CD4-positive, CD25-positive, alpha-beta regulatory T cell (primary cell): ENCODE results near the gene SPRYD3. TPM values are rescaled to one million over a fixed set of nuclear protein-coding genes. Genes with fewer than 3 reads are reported as not detected.

Experiments used
- ATAC-seq, 2 donors: fragments of 150-1000 bp; cut with Tn5 transposase; one replicate each; pipeline ENCODE4 v1.10.0; 2021; ENCODE audit warnings: low read depth in 2 of 2, moderate number of reproducible peaks in 2 of 2, moderate library complexity in 1 of 2
- DNase-seq, 3 donors: peaks; one replicate each; pipeline versions ENCODE4 v3.0.0 to v3.0.0-alpha.2; 2012 to 2022; ENCODE audit warnings: mixed read lengths in 1 of 3
- H3K27ac ChIP-seq: one replicate; pipeline ENCODE4 v1.7.0; 2013; ENCODE audit warnings: mild to moderate bottlenecking, low read length; ENCODE audit not compliant: insufficient read depth, poor library complexity, severe bottlenecking
- H3K27me3 ChIP-seq: one replicate; pipeline ENCODE4 v1.7.0; 2013; ENCODE audit warnings: low read length; ENCODE audit not compliant: control insufficient read depth, insufficient read depth
- H3K36me3 ChIP-seq: one replicate; pipeline ENCODE4 v1.7.0; 2013; ENCODE audit warnings: mild to moderate bottlenecking, low read length, moderate library complexity; ENCODE audit not compliant: control insufficient read depth, insufficient read depth
- H3K4me1 ChIP-seq: 2 replicates; pipeline ENCODE4 v1.7.0; 2013; ENCODE audit warnings: mild to moderate bottlenecking, low read length; ENCODE audit not compliant: insufficient read depth, control insufficient read depth, poor library complexity, severe bottlenecking
- H3K4me3 ChIP-seq: one replicate; pipeline ENCODE4 v1.7.0; 2013; ENCODE audit warnings: low read depth, mild to moderate bottlenecking, low read length, moderate library complexity
- H3K9me3 ChIP-seq, 2 experiments: 1 replicate in 1 of 2; 2 replicates in 1 of 2; pipeline ENCODE4 v1.7.0; 2013; ENCODE audit warnings: low read length in 2 of 2, mild to moderate bottlenecking in 1 of 2, moderate library complexity in 1 of 2; ENCODE audit not compliant: control insufficient read depth in 2 of 2
- H3K27ac Mint-ChIP-seq, 3 donors: one replicate each; pipeline ENCODE4 v1.8.0; 2020 to 2022; ENCODE audit warnings: mild to moderate bottlenecking in 3 of 3, mixed read lengths in 3 of 3, moderate library complexity in 2 of 3
- H3K27me3 Mint-ChIP-seq: one replicate; pipeline ENCODE4 v1.8.0; 2022; ENCODE audit warnings: mild to moderate bottlenecking, mixed read lengths
- H3K36me3 Mint-ChIP-seq: one replicate; pipeline ENCODE4 v1.8.0; 2020; ENCODE audit warnings: mixed read lengths
- H3K4me1 Mint-ChIP-seq, 4 donors: one replicate each; pipeline ENCODE4 v1.8.0; 2020 to 2022; ENCODE audit warnings: mixed read lengths in 4 of 4, mild to moderate bottlenecking in 1 of 4
- H3K4me3 Mint-ChIP-seq, 4 donors: one replicate each; pipeline ENCODE4 v1.8.0; 2020 to 2022; ENCODE audit warnings: mild to moderate bottlenecking in 4 of 4, mixed read lengths in 4 of 4, moderate library complexity in 3 of 4
- H3K9me3 Mint-ChIP-seq, 7 donors: one replicate each; pipeline ENCODE4 v1.8.0; 2020 to 2022; ENCODE audit warnings: mixed read lengths in 7 of 7, mild to moderate bottlenecking in 3 of 7, moderate library complexity in 2 of 7
- polyA plus RNA-seq, 4 donors: library from polyadenylated mRNA; unstranded; fragments of 300-500 nt; fragmentation: Illumina TruSeq; gene quantifications; one replicate each; pipeline ENCODE4 v1.2.3, GENCODE V29; 2021
- total RNA-seq: library from RNA; stranded (reverse); gene quantifications from one replicate; pipeline ENCODE4 v1.2.3, GENCODE V29; 2022

SPRYD3 gene
- total and polyA plus RNA-seq, 5 donors from 2014 or later, result 25.9 to 59.2 (median 43.1) TPM

GRCh38 chr12:53105712-53106439, 26.7 kb upstream of the SPRYD3 start:
- peaks cover 0 to 17% (median 4%) of the 10 kb centered on the region in 4 donors for H3K4me1 Mint-ChIP-seq
- no peaks in the 10 kb centered on the region for H3K9me3 ChIP-seq

GRCh38 chr12:53105256-53105655, 26.1 kb upstream of the SPRYD3 start:
- H3K27me3 Mint-ChIP-seq, result peaks cover 10% of the 10 kb centered on the region
- peaks cover 0 to 17% (median 4%) of the 10 kb centered on the region in 4 donors for H3K4me1 Mint-ChIP-seq
- H3K27ac Mint-ChIP-seq, result peak overlapping the region in 1 of 3 donors; percentile 36
- Histone ChIP-seq H3K4me1 (peaks cover 17% of the 10 kb centered on the region), H3K27me3 (no peaks in the 10 kb centered on the region), H3K27ac (no peak overlapping the region), H3K36me3 (no peaks in the 10 kb centered on the region), H3K4me3 (no peak overlapping the region), H3K9me3 (no peaks in the 10 kb centered on the region)
- no peak overlapping the region for H3K4me3 Mint-ChIP-seq
- no peak for DNase-seq
- no peak for ATAC-seq
- H3K36me3 Mint-ChIP-seq, result no peaks in the 10 kb centered on the region
- no peaks in the 10 kb centered on the region for H3K9me3 Mint-ChIP-seq

More at GRCh38 chr12:53105712-53106439, 26.7 kb upstream of the SPRYD3 start:
- no peak for ATAC-seq
- no peak overlapping the region for H3K27ac ChIP-seq
- Mint-ChIP-seq H3K36me3 (no peaks in the 10 kb centered on the region), H3K27ac (peak overlapping the region in 1 of 3 donors; percentile 78), H3K4me3 (no peak overlapping the region), H3K27me3 (peaks cover 10% of the 10 kb centered on the region), H3K9me3 (no peaks in the 10 kb centered on the region)
- DNase-seq, result no peak
- H3K4me1 ChIP-seq, result peaks cover 17% of the 10 kb centered on the region
- H3K27me3 ChIP-seq, result no peaks in the 10 kb centered on the region
- H3K4me3 ChIP-seq, result no peak overlapping the region
- H3K36me3 ChIP-seq, result no peaks in the 10 kb centered on the region

DNA sequence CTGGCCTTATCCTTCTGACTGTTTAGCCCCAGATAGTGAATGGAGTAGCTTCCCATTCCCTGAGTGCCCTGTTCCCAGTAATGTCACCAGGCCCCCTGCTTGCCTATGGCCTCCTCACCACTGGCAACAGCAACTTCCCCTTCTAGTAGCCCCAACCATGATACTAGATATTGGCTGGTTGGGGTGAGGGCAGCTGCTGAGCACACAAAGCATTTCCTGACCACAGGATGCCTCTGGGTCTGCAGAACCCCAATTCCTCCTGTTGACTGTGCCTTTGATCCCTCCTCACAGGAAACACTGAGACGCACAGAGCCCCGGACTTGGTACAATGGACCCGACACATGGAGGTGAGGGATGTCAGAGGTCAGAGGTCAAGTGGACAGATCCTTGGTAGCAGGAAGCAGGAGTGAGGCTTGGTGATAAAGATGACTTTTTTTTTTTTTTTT, 24.7 kb upstream of the SPRYD3 start:
- Histone ChIP-seq H3K9me3 (no peaks in the 10 kb centered on the region), H3K4me1 (peaks cover 23% of the 10 kb centered on the region), H3K36me3 (no peaks in the 10 kb centered on the region), H3K27me3 (no peaks in the 10 kb centered on the region), H3K27ac (no peak overlapping the region), H3K4me3 (no peak overlapping the region)
- Mint-ChIP-seq H3K36me3 (no peaks in the 10 kb centered on the region), H3K27me3 (peaks cover 10% of the 10 kb centered on the region), H3K4me3 (no peak overlapping the region), H3K27ac (peak overlapping the region in 1 of 3 donors; percentile 43), H3K9me3 (no peaks in the 10 kb centered on the region), H3K4me1 (peaks cover 0 to 23% (median 10%) of the 10 kb centered on the region in 4 donors)
- no peak for ATAC-seq
- peak in 1 of 3 donors; percentile 52 for DNase-seq

DNA sequence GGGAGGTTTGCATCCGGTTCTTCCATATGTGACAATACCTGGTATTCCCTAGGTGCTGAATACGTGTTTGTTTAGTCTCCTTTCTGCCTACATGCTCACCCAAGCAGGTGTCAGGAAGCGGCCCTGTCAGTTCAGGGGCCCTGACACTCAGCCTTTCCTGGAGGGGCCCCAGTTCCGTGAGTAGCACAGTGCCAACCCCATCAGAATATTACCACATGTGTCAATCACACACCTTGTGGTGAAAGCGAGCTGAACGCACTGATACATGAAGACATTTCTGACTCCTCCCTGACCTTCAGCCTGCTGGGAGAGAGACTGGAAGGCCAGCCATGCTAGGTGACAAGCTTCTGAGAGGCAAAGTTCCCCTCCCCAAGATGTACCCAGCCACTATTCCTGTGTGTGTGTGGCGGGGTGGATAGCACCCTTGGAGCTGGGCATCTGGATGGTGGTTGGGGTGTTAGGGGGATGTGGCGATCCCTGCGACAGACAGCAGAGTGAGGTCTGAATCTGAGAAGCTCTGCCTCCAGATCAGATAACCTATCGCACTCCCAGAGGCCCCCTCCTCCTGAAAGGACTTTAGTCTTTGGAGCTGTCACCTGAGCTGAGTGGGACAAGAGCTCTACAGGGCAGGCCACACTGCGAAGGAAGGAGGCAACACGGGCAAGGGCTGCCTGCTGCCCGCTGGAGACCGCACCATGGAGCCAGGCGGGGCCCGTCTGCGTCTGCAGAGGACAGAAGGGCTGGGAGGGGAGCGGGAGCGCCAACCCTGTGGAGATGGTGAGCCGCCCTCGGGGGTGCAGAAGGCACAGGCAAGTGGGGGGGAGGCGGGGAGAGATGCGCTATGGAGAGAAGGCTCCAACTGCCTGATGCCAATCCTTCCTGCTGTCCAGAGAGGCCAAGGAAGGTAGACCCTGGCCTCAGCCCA, 24.0 kb upstream of the SPRYD3 start, which contains the start of gene SOAT2:
TSS of gene SOAT2 (plus strand) at position 604 of the 925 bp plus-strand sequence. CDS start at position 696, 92 bp downstream.
- peak within 1 kb of the TSS; percentile 43 to 87 (median 68) for H3K27ac Mint-ChIP-seq
- no peaks in the 10 kb centered on the region for H3K36me3 Mint-ChIP-seq
- no peaks in the 10 kb centered on the region for H3K36me3 ChIP-seq
- H3K4me3 Mint-ChIP-seq, result peak within 1 kb of the TSS in 2 of 4 donors; percentile 47 to 64
- H3K4me1 ChIP-seq, result peaks cover 31% of the 10 kb centered on the region
- H3K27me3 Mint-ChIP-seq, result peaks cover 10% of the 10 kb centered on the region
- ATAC-seq (peak; percentile 59 to 60), DNase-seq (peak in 2 of 3 donors; percentile 32 to 78)
- no peaks in the 10 kb centered on the region for H3K9me3 ChIP-seq
- no peak within 1 kb of the TSS for H3K27ac ChIP-seq
- H3K4me1 Mint-ChIP-seq, result peaks cover 0 to 31% (median 12%) of the 10 kb centered on the region in 4 donors
- H3K27me3 ChIP-seq, result no peaks in the 10 kb centered on the region
- no peak within 1 kb of the TSS for H3K4me3 ChIP-seq
- peaks cover 0 to under 1% (median 0%) of the 10 kb centered on the region in 7 donors for H3K9me3 Mint-ChIP-seq

DNA sequence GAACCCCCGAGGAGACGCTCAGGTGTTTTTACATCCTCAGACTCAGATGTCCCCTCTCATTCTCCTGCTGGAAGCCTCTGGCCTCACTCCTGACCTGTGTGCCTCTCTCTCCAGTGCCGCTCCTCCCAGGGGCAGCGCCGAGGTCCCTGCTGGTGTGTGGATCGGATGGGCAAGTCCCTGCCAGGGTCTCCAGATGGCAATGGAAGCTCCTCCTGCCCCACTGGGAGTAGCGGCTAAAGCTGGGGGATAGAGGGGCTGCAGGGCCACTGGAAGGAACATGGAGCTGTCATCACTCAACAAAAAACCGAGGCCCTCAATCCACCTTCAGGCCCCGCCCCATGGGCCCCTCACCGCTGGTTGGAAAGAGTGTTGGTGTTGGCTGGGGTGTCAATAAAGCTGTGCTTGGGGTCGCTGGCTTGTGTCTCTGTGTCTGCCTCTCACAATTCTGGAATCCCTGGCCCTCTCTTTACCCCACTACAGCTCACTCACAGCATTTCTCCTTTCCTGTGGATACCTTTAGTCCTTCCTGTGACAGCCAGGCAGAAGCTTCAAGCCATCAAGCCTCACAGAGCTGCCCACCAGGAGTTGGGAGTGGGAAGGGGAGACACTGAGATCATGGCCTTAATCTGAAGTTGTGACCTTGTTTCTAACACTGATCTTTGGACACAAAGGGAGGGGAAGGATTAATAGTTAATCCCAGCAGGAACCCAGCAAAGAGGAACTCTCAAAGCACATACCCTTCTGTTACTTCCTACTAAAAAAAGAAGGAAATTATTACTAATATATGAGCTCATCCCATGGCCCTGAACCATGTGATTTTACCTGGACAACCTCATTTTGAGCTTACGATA, 23.0 kb upstream of the SPRYD3 start:
- Mint-ChIP-seq H3K4me1 (peaks cover 0 to 34% (median 15%) of the 10 kb centered on the region in 4 donors), H3K27ac (peak overlapping the region in 1 of 3 donors; percentile 68), H3K36me3 (no peaks in the 10 kb centered on the region), H3K9me3 (peaks cover 0 to 2% (median 0%) of the 10 kb centered on the region in 7 donors), H3K4me3 (no peak overlapping the region), H3K27me3 (peaks cover 9% of the 10 kb centered on the region)
- ATAC-seq, result no peak
- peaks cover 40% of the 10 kb centered on the region for H3K4me1 ChIP-seq
- no peaks in the 10 kb centered on the region for H3K36me3 ChIP-seq
- no peaks in the 10 kb centered on the region for H3K27me3 ChIP-seq
- H3K27ac ChIP-seq, result no peak overlapping the region
- H3K9me3 ChIP-seq, result no peaks in the 10 kb centered on the region
- no peak overlapping the region for H3K4me3 ChIP-seq
- DNase-seq, result no peak

- no peaks in the 10 kb centered on the region for H3K36me3 Mint-ChIP-seq
- Histone ChIP-seq H3K9me3 (no peaks in the 10 kb centered on the region), H3K27me3 (peaks cover under 1% of the 10 kb centered on the region), H3K4me1 (peaks cover 43% of the 10 kb centered on the region), H3K27ac (no peak overlapping the region), H3K36me3 (no peaks in the 10 kb centered on the region), H3K4me3 (no peak overlapping the region)
- H3K4me3 Mint-ChIP-seq, result no peak overlapping the region
- peaks cover 14% of the 10 kb centered on the region for H3K27me3 Mint-ChIP-seq
- H3K4me1 Mint-ChIP-seq, result peaks cover 0 to 39% (median 20%) of the 10 kb centered on the region in 4 donors
- no peak overlapping the region for H3K27ac Mint-ChIP-seq
- H3K9me3 Mint-ChIP-seq, result peaks cover 0 to 4% (median 0%) of the 10 kb centered on the region in 7 donors
- ATAC-seq (no peak), DNase-seq (no peak)
Measured at GRCh38 chr12:53101266-53101665, 22.1 kb upstream of the SPRYD3 start.
